Measurements from ENCODE around the gene TRAPPC2B. TPM values are rescaled to one million over a fixed set of nuclear protein-coding genes. Genes with fewer than 3 reads are reported as not detected.

The TRAPPC2B gene
- total and polyA plus RNA-seq, 2 experiments from 2014 or later = 21.6 to 33.0 TPM

- H3K36me3 ChIP-seq (ENCODE audit: low read depth) = peaks cover 8% of the 10 kb centered on the region; the same call in 1 of the 2 replicates
- TF ChIP-seq EZH2 (IDR thresholded peaks at IDR 0.05; ENCODE audit: insufficient read depth, poor library complexity, severe bottlenecking) = no peak
- TF ChIP-seq EZH2phosphoT487 (IDR thresholded peaks at IDR 0.05; ENCODE audit: insufficient read depth, low read depth) = no peak
- peak; percentile 98 for DNase-seq
- in situ Hi-C loops (cut with MboI) = no loop called here
- peak within 1 kb of the TSS; percentile 98 for H2AFZ ChIP-seq
- peak within 1 kb of the TSS; percentile 95 for H3K9ac ChIP-seq
- WGBS, 2 experiments (ENCODE audit: low coverage in 1 of 2, low lambda C conversion rate in 2 of 2, missing lambda C conversion rate in 2 of 2) = 0 to 1% methylated on average over 57 of the region's 57 CpGs
- no peaks in the 10 kb centered on the region for H3K9me3 ChIP-seq (ENCODE audit: low read depth)
- peak within 1 kb of the TSS; percentile 95 for H3K4me2 ChIP-seq (ENCODE audit: unreplicated experiment)
- H3K79me2 ChIP-seq (ENCODE audit: insufficient read depth) = peaks cover 50% of the 10 kb centered on the region
- H3K27me3 ChIP-seq (replicated peaks; ENCODE audit: insufficient read depth) = no peaks in the 10 kb centered on the region
- H3K4me3 ChIP-seq = peak within 1 kb of the TSS; percentile 86
- H4K20me1 ChIP-seq (ENCODE audit: insufficient read depth) = no peaks in the 10 kb centered on the region
- H3K4me1 ChIP-seq (ENCODE audit: insufficient read depth) = peaks cover 23% of the 10 kb centered on the region
- peak within 1 kb of the TSS; percentile 79 for H3K27ac ChIP-seq
- H3F3A ChIP-seq (ENCODE audit: insufficient read depth) = peaks cover 8% of the 10 kb centered on the region; the same call in 1 of the 2 replicates
- H3K9me2 ChIP-seq (ENCODE audit: insufficient read depth) = no peaks in the 10 kb centered on the region
These were observed 12.2 kb upstream of the TRAPPC2B start, which contains the start of gene ZNF304 for GRCh38 chr19:57350877-57351805. TSS of gene ZNF304 (plus strand) at chr19:57351271. CDS start at chr19:57351665, 394 bp downstream.

GRCh38 chr19:57351867-57352266, 11.5 kb upstream of the TRAPPC2B start:
- peaks cover 55% of the 10 kb centered on the region for H3K79me2 ChIP-seq (ENCODE audit: insufficient read depth)
- peaks cover 15% of the 10 kb centered on the region; the same call in 1 of the 2 replicates for H3K36me3 ChIP-seq (ENCODE audit: low read depth)
- peak overlapping the region; percentile 98 for H2AFZ ChIP-seq

GRCh38 chr19:57355916-57356315, 7.4 kb upstream of the TRAPPC2B start:
- H3K4me1 ChIP-seq (ENCODE audit: insufficient read depth) = peaks cover 11% of the 10 kb centered on the region
- no peak overlapping the region for H3K27ac ChIP-seq
- no peak overlapping the region for H3K4me2 ChIP-seq (ENCODE audit: unreplicated experiment)
- DNase-seq = no peak
- H2AFZ ChIP-seq = no peak overlapping the region
- in situ Hi-C loops (cut with MboI) = no loop called here
- H3K9ac ChIP-seq = no peak overlapping the region
- no peaks in the 10 kb centered on the region for H4K20me1 ChIP-seq (ENCODE audit: insufficient read depth)
- 92 to 95% methylated on average over 4 of the region's 4 CpGs for WGBS, 2 experiments (ENCODE audit: low coverage in 1 of 2, low lambda C conversion rate in 2 of 2, missing lambda C conversion rate in 2 of 2)
- H3K36me3 ChIP-seq (ENCODE audit: low read depth) = peaks cover 26% of the 10 kb centered on the region; the same call in 1 of the 2 replicates
- TF ChIP-seq EZH2phosphoT487 (IDR thresholded peaks at IDR 0.05; ENCODE audit: insufficient read depth, low read depth) (no peak), EZH2 (IDR thresholded peaks at IDR 0.05; ENCODE audit: insufficient read depth, poor library complexity, severe bottlenecking) (no peak)
- H3K4me3 ChIP-seq = no peak overlapping the region
- H3K9me3 ChIP-seq (ENCODE audit: low read depth) = no peaks in the 10 kb centered on the region
- H3K79me2 ChIP-seq (ENCODE audit: insufficient read depth) = peaks cover 86% of the 10 kb centered on the region
- 0 out of 2 replicates have a peak, but pooled peaks cover 6% of the 10 kb centered on the region for H3F3A ChIP-seq (ENCODE audit: insufficient read depth)
- H3K9me2 ChIP-seq (ENCODE audit: insufficient read depth) = no peaks in the 10 kb centered on the region
- H3K27me3 ChIP-seq (replicated peaks; ENCODE audit: insufficient read depth) = no peaks in the 10 kb centered on the region

More at GRCh38 chr19:57351867-57352266, 11.5 kb upstream of the TRAPPC2B start:
- H3K4me2 ChIP-seq (ENCODE audit: unreplicated experiment) = peak overlapping the region; percentile 95
- DNase-seq = peak; percentile 69
- TF ChIP-seq EZH2phosphoT487 (IDR thresholded peaks at IDR 0.05; ENCODE audit: insufficient read depth, low read depth) = no peak
- TF ChIP-seq EZH2 (IDR thresholded peaks at IDR 0.05; ENCODE audit: insufficient read depth, poor library complexity, severe bottlenecking) = no peak
- WGBS, 2 experiments (ENCODE audit: low coverage in 1 of 2, low lambda C conversion rate in 2 of 2, missing lambda C conversion rate in 2 of 2) = 18 to 24% methylated on average over 7 of the region's 7 CpGs
- no peaks in the 10 kb centered on the region for H4K20me1 ChIP-seq (ENCODE audit: insufficient read depth)
- peaks cover 23% of the 10 kb centered on the region for H3K4me1 ChIP-seq (ENCODE audit: insufficient read depth)
- H3K27ac ChIP-seq = peak overlapping the region; percentile 79
- peaks cover 8% of the 10 kb centered on the region; the same call in 1 of the 2 replicates for H3F3A ChIP-seq (ENCODE audit: insufficient read depth)
- H3K9ac ChIP-seq = peak overlapping the region; percentile 95
- H3K4me3 ChIP-seq = peak overlapping the region; percentile 86
- in situ Hi-C loops (cut with MboI) = no loop called here
- no peaks in the 10 kb centered on the region for H3K27me3 ChIP-seq (replicated peaks; ENCODE audit: insufficient read depth)
- H3K9me2 ChIP-seq (ENCODE audit: insufficient read depth) = no peaks in the 10 kb centered on the region
- no peaks in the 10 kb centered on the region for H3K9me3 ChIP-seq (ENCODE audit: low read depth)

GRCh38 chr19:57357406-57357805, 5.9 kb upstream of the TRAPPC2B start:
- H3K27me3 ChIP-seq (replicated peaks; ENCODE audit: insufficient read depth) = no peaks in the 10 kb centered on the region
- WGBS, 2 experiments (ENCODE audit: low coverage in 1 of 2, low lambda C conversion rate in 2 of 2, missing lambda C conversion rate in 2 of 2) = 94 to 100% methylated on average over 5 of the region's 5 CpGs

More at GRCh38 chr19:57357406-57357805, 5.9 kb upstream of the TRAPPC2B start:
- peaks cover 26% of the 10 kb centered on the region; the same call in 1 of the 2 replicates for H3K36me3 ChIP-seq (ENCODE audit: low read depth)
- no peak overlapping the region for H3K4me3 ChIP-seq
- H2AFZ ChIP-seq = no peak overlapping the region
- H3F3A ChIP-seq (ENCODE audit: insufficient read depth) = 0 out of 2 replicates have a peak, but pooled peaks cover 6% of the 10 kb centered on the region
- no peak overlapping the region for H3K27ac ChIP-seq
- H3K79me2 ChIP-seq (ENCODE audit: insufficient read depth) = peaks cover 72% of the 10 kb centered on the region
- no peak for DNase-seq
- H3K4me2 ChIP-seq (ENCODE audit: unreplicated experiment) = no peak overlapping the region
- H3K9ac ChIP-seq = no peak overlapping the region
- TF ChIP-seq EZH2phosphoT487 (IDR thresholded peaks at IDR 0.05; ENCODE audit: insufficient read depth, low read depth) (no peak), EZH2 (IDR thresholded peaks at IDR 0.05; ENCODE audit: insufficient read depth, poor library complexity, severe bottlenecking) (no peak)
- in situ Hi-C loops (cut with MboI) = no loop called here
- H3K9me2 ChIP-seq (ENCODE audit: insufficient read depth) = no peaks in the 10 kb centered on the region
- H3K4me1 ChIP-seq (ENCODE audit: insufficient read depth) = peaks cover 8% of the 10 kb centered on the region
- no peaks in the 10 kb centered on the region for H3K9me3 ChIP-seq (ENCODE audit: low read depth)
- H4K20me1 ChIP-seq (ENCODE audit: insufficient read depth) = no peaks in the 10 kb centered on the region
